ENCODE data around the gene RP9. TPM values are rescaled to one million over a fixed set of nuclear protein-coding genes. Genes with fewer than 3 reads are reported as not detected.
A peak's percentile ranks its signal among the peaks of the same experiment; 100 is the strongest.

RP9 gene
- total and polyA plus RNA-seq, 2 of the 13 experiments (the other 11 are each of a cell fraction or from before 2014, with no cell fraction given), result 14.2 to 18.6 TPM

DNA sequence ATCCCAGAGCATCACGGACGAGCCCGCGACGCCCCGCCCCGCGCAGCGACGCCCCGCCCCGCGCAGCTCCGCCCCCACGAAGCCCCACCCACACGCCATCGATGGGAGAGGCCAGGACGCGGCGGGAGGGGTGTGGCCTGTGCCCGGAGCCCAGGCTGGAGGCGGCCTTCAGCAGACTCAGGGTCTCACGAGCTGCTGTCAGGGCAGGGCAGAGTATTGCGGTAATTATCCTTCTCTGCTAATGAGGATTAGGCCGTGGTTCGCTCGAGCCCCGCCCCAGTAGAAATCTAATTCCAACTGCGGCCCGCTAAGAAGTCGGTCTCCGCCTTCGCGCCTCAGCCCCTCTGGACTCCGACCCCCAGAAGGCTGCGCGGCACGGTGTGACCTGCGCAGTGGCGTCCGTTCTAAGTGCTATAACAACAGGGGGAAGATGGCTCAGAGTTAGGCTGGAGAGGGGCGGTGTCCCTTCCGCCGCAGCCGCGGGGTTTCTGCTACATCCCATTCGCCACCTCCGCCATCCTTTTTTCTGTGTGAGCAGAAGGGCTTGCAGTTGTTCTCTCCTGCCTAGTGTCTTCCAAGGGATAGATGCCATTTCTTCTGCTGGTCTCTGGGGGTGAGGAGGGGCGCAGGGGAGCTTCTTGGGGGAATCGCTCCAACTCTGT, 46.3 kb downstream of the RP9 start (continued):
- TF ChIP-seq PRPF4 (IDR thresholded peaks at IDR 0.05; ENCODE audit: low read depth, low read length, poor library complexity, severe bottlenecking) (no peak), RELA (CRISPR knock-in tag; IDR thresholded peaks at IDR 0.05) (no peak), PAF1 (CRISPR knock-in tag; IDR thresholded peaks at IDR 0.05) (no peak), ZNF44 (CRISPR knock-in tag; IDR thresholded peaks at IDR 0.05) (no peak), SIX4 (CRISPR knock-in tag; IDR thresholded peaks at IDR 0.05) (0 out of 2 replicates have a peak, but pooled peaks have one; percentile 21), NR2F1 (CRISPR knock-in tag; IDR thresholded peaks at IDR 0.05) (no peak), ZNF780A (CRISPR knock-in tag; IDR thresholded peaks at IDR 0.05) (no peak; the same call in 1 of the 2 replicates), ARNT2 (CRISPR knock-in tag; IDR thresholded peaks at IDR 0.05; ENCODE audit: low read depth) (no peak), EED (CRISPR knock-in tag; IDR thresholded peaks at IDR 0.05) (no peak)
- TF ChIP-seq, protein P1, sequence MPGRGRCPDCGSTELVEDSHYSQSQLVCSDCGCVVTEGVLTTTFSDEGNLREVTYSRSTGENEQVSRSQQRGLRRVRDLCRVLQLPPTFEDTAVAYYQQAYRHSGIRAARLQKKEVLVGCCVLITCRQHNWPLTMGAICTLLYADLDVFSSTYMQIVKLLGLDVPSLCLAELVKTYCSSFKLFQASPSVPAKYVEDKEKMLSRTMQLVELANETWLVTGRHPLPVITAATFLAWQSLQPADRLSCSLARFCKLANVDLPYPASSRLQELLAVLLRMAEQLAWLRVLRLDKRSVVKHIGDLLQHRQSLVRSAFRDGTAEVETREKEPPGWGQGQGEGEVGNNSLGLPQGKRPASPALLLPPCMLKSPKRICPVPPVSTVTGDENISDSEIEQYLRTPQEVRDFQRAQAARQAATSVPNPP (CRISPR knock-in tag; IDR thresholded peaks at IDR 0.05), result no peak
- TF ChIP-seq, protein P2, sequence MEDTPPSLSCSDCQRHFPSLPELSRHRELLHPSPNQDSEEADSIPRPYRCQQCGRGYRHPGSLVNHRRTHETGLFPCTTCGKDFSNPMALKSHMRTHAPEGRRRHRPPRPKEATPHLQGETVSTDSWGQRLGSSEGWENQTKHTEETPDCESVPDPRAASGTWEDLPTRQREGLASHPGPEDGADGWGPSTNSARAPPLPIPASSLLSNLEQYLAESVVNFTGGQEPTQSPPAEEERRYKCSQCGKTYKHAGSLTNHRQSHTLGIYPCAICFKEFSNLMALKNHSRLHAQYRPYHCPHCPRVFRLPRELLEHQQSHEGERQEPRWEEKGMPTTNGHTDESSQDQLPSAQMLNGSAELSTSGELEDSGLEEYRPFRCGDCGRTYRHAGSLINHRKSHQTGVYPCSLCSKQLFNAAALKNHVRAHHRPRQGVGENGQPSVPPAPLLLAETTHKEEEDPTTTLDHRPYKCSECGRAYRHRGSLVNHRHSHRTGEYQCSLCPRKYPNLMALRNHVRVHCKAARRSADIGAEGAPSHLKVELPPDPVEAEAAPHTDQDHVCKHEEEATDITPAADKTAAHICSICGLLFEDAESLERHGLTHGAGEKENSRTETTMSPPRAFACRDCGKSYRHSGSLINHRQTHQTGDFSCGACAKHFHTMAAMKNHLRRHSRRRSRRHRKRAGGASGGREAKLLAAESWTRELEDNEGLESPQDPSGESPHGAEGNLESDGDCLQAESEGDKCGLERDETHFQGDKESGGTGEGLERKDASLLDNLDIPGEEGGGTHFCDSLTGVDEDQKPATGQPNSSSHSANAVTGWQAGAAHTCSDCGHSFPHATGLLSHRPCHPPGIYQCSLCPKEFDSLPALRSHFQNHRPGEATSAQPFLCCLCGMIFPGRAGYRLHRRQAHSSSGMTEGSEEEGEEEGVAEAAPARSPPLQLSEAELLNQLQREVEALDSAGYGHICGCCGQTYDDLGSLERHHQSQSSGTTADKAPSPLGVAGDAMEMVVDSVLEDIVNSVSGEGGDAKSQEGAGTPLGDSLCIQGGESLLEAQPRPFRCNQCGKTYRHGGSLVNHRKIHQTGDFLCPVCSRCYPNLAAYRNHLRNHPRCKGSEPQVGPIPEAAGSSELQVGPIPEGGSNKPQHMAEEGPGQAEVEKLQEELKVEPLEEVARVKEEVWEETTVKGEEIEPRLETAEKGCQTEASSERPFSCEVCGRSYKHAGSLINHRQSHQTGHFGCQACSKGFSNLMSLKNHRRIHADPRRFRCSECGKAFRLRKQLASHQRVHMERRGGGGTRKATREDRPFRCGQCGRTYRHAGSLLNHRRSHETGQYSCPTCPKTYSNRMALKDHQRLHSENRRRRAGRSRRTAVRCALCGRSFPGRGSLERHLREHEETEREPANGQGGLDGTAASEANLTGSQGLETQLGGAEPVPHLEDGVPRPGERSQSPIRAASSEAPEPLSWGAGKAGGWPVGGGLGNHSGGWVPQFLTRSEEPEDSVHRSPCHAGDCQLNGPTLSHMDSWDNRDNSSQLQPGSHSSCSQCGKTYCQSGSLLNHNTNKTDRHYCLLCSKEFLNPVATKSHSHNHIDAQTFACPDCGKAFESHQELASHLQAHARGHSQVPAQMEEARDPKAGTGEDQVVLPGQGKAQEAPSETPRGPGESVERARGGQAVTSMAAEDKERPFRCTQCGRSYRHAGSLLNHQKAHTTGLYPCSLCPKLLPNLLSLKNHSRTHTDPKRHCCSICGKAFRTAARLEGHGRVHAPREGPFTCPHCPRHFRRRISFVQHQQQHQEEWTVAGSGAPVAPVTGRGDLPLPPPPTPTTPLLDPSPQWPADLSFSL (CRISPR knock-in tag; IDR thresholded peaks at IDR 0.05), result no peak
- TF ChIP-seq, protein P3, sequence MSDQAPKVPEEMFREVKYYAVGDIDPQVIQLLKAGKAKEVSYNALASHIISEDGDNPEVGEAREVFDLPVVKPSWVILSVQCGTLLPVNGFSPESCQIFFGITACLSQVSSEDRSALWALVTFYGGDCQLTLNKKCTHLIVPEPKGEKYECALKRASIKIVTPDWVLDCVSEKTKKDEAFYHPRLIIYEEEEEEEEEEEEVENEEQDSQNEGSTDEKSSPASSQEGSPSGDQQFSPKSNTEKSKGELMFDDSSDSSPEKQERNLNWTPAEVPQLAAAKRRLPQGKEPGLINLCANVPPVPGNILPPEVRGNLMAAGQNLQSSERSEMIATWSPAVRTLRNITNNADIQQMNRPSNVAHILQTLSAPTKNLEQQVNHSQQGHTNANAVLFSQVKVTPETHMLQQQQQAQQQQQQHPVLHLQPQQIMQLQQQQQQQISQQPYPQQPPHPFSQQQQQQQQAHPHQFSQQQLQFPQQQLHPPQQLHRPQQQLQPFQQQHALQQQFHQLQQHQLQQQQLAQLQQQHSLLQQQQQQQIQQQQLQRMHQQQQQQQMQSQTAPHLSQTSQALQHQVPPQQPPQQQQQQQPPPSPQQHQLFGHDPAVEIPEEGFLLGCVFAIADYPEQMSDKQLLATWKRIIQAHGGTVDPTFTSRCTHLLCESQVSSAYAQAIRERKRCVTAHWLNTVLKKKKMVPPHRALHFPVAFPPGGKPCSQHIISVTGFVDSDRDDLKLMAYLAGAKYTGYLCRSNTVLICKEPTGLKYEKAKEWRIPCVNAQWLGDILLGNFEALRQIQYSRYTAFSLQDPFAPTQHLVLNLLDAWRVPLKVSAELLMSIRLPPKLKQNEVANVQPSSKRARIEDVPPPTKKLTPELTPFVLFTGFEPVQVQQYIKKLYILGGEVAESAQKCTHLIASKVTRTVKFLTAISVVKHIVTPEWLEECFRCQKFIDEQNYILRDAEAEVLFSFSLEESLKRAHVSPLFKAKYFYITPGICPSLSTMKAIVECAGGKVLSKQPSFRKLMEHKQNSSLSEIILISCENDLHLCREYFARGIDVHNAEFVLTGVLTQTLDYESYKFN (CRISPR knock-in tag; conservative IDR thresholded peaks at IDR 0.05), result no peak; the same call in none of the 2 replicates
- TF ChIP-seq, protein P4, sequence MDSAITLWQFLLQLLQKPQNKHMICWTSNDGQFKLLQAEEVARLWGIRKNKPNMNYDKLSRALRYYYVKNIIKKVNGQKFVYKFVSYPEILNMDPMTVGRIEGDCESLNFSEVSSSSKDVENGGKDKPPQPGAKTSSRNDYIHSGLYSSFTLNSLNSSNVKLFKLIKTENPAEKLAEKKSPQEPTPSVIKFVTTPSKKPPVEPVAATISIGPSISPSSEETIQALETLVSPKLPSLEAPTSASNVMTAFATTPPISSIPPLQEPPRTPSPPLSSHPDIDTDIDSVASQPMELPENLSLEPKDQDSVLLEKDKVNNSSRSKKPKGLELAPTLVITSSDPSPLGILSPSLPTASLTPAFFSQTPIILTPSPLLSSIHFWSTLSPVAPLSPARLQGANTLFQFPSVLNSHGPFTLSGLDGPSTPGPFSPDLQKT (CRISPR knock-in tag; IDR thresholded peaks at IDR 0.05; ENCODE audit: borderline replicate concordance), result no peak
